GM13977 (cell line): ENCODE measurements around the gene KDM4B.

Experiments used
- DNase-seq: peaks from one replicate; pipeline ENCODE4 v3.0.0; 2012; ENCODE audit warnings: low spot score
- CTCF ChIP-seq: IDR thresholded peaks from 2 replicates; pipeline ENCODE4 v1.5.1; 2012; ENCODE audit warnings: mild to moderate bottlenecking, control low read depth; ENCODE audit not compliant: insufficient read depth; ENCODE audit errors: extremely low read depth, missing control alignments
- in situ Hi-C: fragments of 300-500 bp; cut with MboI; formaldehyde crosslinking; loops from one replicate; pipeline ENCODE4 v1.12.0; 2022; ENCODE audit warnings: low sequenced_read_pairs, low pct_unique_long_range_greater_than_20kb, mixed read lengths, inconsistent platforms; ENCODE audit not compliant: unreplicated experiment

The KDM4B gene

GRCh38 chr19:5075597-5075996 is 106.7 kb downstream of the KDM4B start:
- in situ Hi-C loops = no loop called here
- no peak for DNase-seq
- TF ChIP-seq CTCF = no peak

GRCh38 chr19:5076440-5077208 is 107.7 kb downstream of the KDM4B start:
- TF ChIP-seq CTCF = no peak
- in situ Hi-C loops = no loop called here

GRCh38 chr19:5077209-5077515 is 108.2 kb downstream of the KDM4B start:
- in situ Hi-C loops = no loop called here
- TF ChIP-seq CTCF = no peak
- no peak for DNase-seq

More at GRCh38 chr19:5076440-5077208, 107.7 kb downstream of the KDM4B start:
- DNase-seq = no peak

GRCh38 chr19:5078182-5078581 is 109.3 kb downstream of the KDM4B start:
- in situ Hi-C loops = no loop called here
- no peak for TF ChIP-seq CTCF
- DNase-seq = no peak

- TF ChIP-seq CTCF = no peak
- in situ Hi-C loops = no loop called here
- DNase-seq = no peak
Measured at GRCh38 chr19:5078666-5079065, 109.8 kb downstream of the KDM4B start.

- in situ Hi-C loops = no loop called here
- no peak for DNase-seq
- TF ChIP-seq CTCF = no peak
Measured at GRCh38 chr19:5079071-5079774, 110.3 kb downstream of the KDM4B start.
